ENCODE measurements around the gene TMEM238. TPM values are rescaled to one million over a fixed set of nuclear protein-coding genes. Genes with fewer than 3 reads are reported as not detected.
"Not testable (repeated sequence)": the region's sequence is repeated elsewhere in the genome, so short reads cannot be mapped to it uniquely, and the experiment has no call there.

Gene TMEM238
- total RNA-seq, 2 experiments from 2014 or later = 14.1 to 23.0 TPM

DNA sequence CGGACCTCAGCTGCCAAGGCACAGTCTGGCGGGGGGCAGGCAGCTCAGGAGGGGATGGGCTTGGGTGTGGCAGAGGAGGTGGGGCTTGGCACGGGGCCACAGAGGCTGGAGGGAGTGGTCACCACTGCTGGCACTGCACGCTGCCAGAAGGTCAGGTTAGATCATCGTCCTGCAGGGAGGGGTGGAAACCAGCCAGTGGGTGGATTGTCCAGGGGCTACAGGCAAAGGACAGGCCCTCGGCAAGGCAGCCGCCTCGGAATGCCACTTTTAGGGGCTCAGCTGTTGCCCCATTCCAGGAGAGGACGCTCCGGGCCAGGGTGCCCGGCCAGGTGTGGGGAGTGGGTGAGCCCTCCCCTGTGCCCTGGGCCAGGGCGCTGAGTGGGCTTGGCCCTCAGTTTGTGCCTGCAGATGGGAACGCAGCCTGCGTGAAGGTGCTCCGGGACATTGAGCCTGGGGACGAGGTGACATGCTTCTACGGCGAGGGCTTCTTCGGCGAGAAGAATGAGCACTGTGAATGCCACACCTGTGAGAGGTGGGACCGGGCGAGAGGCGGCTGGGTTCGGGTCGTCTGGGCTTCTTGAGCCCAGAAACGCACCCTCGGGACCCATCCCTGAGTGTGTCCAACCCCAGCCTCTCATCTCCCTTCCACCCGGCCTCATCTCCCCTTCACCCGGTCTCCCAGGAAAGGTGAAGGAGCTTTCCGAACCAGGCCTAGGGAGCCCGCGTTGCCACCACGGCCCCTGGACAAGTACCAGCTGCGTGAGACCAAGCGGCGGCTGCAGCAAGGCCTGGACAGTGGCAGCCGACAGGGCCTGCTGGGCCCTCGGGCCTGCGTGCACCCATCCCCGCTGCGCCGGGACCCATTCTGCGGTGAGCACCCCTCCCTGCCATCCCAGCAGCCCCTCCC is 38.0 kb downstream of the TMEM238 start:
- no peak for DNase-seq
- peaks cover 1% of the 10 kb centered on the region for H3K27me3 Mint-ChIP-seq
- ATAC-seq = no peak
- CTCF ChIA-PET = interaction anchor here (1.3 kb wide), 1 partner anchor 44 kb away, joined by 3 read pairs; no protein-coding TSS in a partner anchor
- no peaks in the 10 kb centered on the region for H3K9me3 Mint-ChIP-seq (ENCODE audit: low read depth)
- no peak overlapping the region for H3K27ac Mint-ChIP-seq
- peaks cover 2% of the 10 kb centered on the region for H3K36me3 Mint-ChIP-seq
- H3K4me1 Mint-ChIP-seq = peaks cover 10% of the 10 kb centered on the region
- no peak overlapping the region for H3K4me3 Mint-ChIP-seq

DNA sequence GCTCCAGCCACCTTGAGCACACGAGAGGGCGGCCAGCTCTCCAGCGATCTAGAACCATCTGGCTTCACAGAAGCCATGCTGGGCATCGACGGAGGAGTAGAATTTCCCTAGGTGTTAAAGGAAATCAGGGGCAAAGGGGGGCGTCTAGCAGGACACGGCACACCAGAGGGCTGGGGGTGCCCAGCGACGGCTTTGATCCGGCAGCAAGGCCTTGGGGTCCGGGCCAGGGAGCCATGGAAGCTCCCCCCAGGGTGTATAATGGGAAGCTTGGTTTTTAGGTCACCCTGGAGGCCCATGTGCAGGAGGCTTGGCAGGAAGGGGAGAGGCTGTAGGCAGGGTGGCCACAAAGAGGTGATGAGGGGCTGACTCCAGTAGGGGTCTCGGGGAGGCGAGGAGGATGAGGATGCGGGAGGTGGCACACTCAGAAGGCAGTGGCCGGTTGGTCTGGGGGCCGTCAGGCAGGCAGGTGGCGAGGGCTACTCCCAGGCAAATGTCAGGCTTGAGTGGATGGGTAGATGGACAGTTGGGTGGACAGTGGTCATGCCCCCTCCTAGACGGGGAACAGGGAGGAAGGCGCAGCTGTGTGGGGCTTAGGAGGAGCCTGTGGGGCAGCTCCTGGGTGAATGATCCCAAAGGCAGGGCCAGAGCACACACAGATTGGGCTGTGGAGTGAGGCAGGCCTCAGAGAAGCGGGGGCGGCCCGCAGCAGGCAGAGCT is 38.8 kb downstream of the TMEM238 start:
- Mint-ChIP-seq H3K4me3 (no peak overlapping the region), H3K27me3 (no peaks in the 10 kb centered on the region), H3K4me1 (peaks cover 9% of the 10 kb centered on the region), H3K27ac (no peak overlapping the region), H3K36me3 (peaks cover 2% of the 10 kb centered on the region), H3K9me3 (ENCODE audit: low read depth) (no peaks in the 10 kb centered on the region)
- DNase-seq (no peak), ATAC-seq (no peak)
- CTCF ChIA-PET = no interaction called here

DNA sequence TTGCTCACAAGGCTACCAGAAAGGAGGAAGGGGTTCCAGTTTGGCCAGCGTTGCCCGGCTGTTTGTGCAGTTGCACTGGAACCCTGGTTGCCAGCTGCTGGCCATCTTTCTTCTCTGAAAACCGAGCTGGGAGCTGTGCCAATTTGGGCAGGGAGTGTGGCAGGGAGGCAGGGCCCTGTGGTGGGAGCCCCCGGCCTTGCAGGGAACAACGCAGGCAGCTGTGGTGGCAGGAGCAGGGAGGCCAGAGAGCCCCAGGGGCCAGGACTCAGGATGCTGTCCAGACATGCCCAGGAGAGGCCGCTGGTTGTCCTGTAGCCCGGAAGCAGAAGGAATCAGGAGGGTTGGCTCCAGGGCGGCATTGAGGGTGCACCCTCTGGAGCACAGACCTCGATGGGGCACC is 39.6 kb downstream of the TMEM238 start:
- H3K27ac Mint-ChIP-seq = no peak overlapping the region
- peaks cover 3% of the 10 kb centered on the region for H3K36me3 Mint-ChIP-seq
- no peak overlapping the region for H3K4me3 Mint-ChIP-seq
- H3K4me1 Mint-ChIP-seq = peaks cover 9% of the 10 kb centered on the region
- H3K9me3 Mint-ChIP-seq (ENCODE audit: low read depth) = no peaks in the 10 kb centered on the region
- no peaks in the 10 kb centered on the region for H3K27me3 Mint-ChIP-seq
- CTCF ChIA-PET = no interaction called here
- DNase-seq (no peak), ATAC-seq (no peak)

DNA sequence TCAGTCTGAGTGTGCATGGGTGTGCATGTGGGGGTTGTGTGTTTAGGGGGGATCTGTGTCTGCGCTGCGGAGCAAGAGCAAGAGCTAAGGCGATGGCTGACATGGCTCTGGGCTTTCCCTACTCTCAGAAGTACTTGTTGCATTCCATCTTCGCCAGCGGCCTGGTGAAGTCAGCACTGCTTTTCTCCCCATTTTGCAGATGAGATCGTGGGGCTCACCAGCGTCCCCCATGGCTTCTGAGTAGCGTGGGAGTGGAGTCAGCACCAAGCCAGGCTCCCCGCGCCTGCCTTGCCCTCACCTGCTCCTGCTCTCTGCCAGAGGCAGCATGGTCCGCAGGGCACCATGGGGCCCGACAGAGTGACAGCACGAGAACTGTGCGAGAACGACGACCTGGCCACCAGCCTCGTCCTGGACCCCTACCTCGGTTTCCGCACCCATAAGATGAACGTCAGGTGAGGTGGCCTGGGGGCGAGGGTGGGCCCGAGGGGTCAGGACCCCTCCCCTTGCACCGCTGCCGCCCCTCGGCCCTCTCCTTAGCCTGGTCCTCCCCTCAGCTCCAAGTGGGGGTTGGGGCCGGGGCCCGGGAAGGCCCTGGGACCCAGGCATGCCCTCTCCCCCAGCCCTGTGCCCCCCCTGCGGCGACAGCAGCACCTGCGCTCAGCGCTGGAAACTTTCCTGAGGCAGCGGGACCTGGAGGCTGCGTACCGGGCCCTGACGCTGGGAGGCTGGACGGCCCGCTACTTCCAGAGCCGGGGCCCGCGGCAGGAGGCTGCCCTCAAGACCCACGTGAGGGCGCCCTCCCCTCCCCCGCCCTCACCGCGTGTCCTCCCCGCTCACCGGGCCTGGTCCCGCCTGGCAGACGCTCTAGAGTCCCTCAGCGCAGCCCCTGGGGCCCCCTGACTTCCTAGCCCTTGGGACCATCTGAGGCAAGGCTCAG is 42.2 kb downstream of the TMEM238 start:
- peaks cover 4% of the 10 kb centered on the region for H3K27me3 Mint-ChIP-seq
- peak overlapping the region; percentile 73 for H3K4me3 Mint-ChIP-seq
- H3K27ac Mint-ChIP-seq = peak overlapping the region; percentile 43

GRCh38 chr19:55341171-55341588 is 42.9 kb downstream of the TMEM238 start:
- ATAC-seq (no peak), DNase-seq (peak; percentile 75)
- no peaks in the 10 kb centered on the region for H3K9me3 Mint-ChIP-seq (ENCODE audit: low read depth)
- peaks cover 3% of the 10 kb centered on the region for H3K36me3 Mint-ChIP-seq
- H3K27me3 Mint-ChIP-seq = peaks cover 10% of the 10 kb centered on the region
- peaks cover 17% of the 10 kb centered on the region for H3K4me1 Mint-ChIP-seq
- peak overlapping the region; percentile 89 for H3K27ac Mint-ChIP-seq
- peak overlapping the region; percentile 73 for H3K4me3 Mint-ChIP-seq
- CTCF ChIA-PET = interaction anchor here (0.6 to 1.4 kb wide), 5 partner anchors 11 to 200 kb away, joined by 3 to 5 read pairs (median 3); no protein-coding TSS in a partner anchor

More for the DNA sequence above, 42.2 kb downstream of the TMEM238 start:
- CTCF ChIA-PET = interaction anchor here (0.8 to 1.4 kb wide), 3 partner anchors 41 to 201 kb away, joined by 3 to 5 read pairs (median 3); no protein-coding TSS in a partner anchor
- no peak for ATAC-seq
- no peak for DNase-seq
- Mint-ChIP-seq H3K9me3 (ENCODE audit: low read depth) (no peaks in the 10 kb centered on the region), H3K36me3 (peaks cover 3% of the 10 kb centered on the region), H3K4me1 (peaks cover 17% of the 10 kb centered on the region)

GRCh38 chr19:55340784-55341147 is 43.3 kb downstream of the TMEM238 start:
- Mint-ChIP-seq H3K27ac (peak overlapping the region; percentile 89), H3K4me3 (peak overlapping the region; percentile 73), H3K36me3 (peaks cover 3% of the 10 kb centered on the region), H3K4me1 (peaks cover 17% of the 10 kb centered on the region), H3K9me3 (ENCODE audit: low read depth) (no peaks in the 10 kb centered on the region), H3K27me3 (peaks cover 12% of the 10 kb centered on the region)
- ATAC-seq (no peak), DNase-seq (peak; percentile 53)
- CTCF ChIA-PET = interaction anchor here (0.6 to 1.4 kb wide), 5 partner anchors 11 to 199 kb away, joined by 3 to 5 read pairs (median 3); no protein-coding TSS in a partner anchor

GRCh38 chr19:55339889-55340783 is 44.0 kb downstream of the TMEM238 start:
- no peaks in the 10 kb centered on the region for H3K9me3 Mint-ChIP-seq (ENCODE audit: low read depth)
- H3K27me3 Mint-ChIP-seq = peaks cover 12% of the 10 kb centered on the region
- H3K27ac Mint-ChIP-seq = peak overlapping the region; percentile 90
- DNase-seq (peak; percentile 58), ATAC-seq (no peak)
- H3K4me3 Mint-ChIP-seq = peak overlapping the region; percentile 73
- peaks cover 17% of the 10 kb centered on the region for H3K4me1 Mint-ChIP-seq
- H3K36me3 Mint-ChIP-seq = peaks cover 3% of the 10 kb centered on the region
- CTCF ChIA-PET = interaction anchor here (0.9 to 3.8 kb wide), 20 partner anchors 10 to 199 kb away, joined by 3 to 45 read pairs (median 4); partner anchors contain the start of genes PPP6R1, TMEM238 and UBE2S

DNA sequence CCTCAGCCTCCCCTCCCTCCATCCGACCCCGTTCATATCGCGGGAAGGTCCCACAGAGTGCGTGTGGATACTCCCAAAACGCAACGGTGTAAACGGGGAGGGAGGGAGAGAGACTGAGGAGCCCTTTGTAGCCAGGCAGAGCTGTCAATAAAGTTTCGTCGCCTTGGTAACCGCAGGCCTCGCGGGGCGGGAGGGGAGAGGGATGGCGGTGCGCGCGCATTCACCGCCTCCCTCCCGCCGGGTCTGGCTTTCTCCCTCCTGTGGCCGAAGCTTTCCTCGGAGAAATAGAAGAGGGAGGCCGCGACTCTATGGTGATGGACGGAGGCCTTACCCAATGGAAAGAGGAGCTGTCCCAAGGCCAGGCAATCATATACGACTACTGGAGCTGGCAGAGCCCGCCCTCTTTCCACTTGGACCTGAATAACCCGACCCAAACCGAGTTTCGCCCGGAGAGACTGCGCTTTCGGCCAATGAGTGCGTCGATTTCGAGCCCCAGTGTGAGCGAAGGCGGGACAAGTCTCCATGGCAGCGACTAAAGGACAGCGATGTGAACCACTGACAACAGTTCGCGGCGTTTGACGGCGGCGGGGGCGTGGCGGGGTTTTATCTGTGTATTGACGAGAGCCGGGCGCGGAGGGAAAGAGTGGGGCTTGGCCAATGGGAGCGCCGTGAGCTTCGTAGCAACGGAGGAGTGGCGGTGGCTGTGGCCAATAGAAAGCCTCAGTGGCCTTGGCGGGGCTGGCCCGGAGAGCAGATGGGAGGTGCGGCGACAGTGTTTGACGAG is 44.8 kb downstream of the TMEM238 start, which contains the start of gene KMT5C:
Gene KMT5C (plus strand): TSS at position 772 of the 784 bp plus-strand sequence. CDS start 2,061 bp downstream, outside the sequence.
- peak within 1 kb of the TSS; percentile 73 for H3K4me3 Mint-ChIP-seq
- peak within 1 kb of the TSS; percentile 90 for H3K27ac Mint-ChIP-seq
- H3K9me3 Mint-ChIP-seq (ENCODE audit: low read depth) = no peaks in the 10 kb centered on the region
- H3K36me3 Mint-ChIP-seq = peaks cover 3% of the 10 kb centered on the region
- peak; percentile 87 for ATAC-seq
- DNase-seq = peak; percentile 100
- H3K27me3 Mint-ChIP-seq = peaks cover 14% of the 10 kb centered on the region
- CTCF ChIA-PET = interaction anchor here (0.6 to 3.8 kb wide), 21 partner anchors 11 to 314 kb away, joined by 3 to 45 read pairs (median 4); partner anchors contain the start of genes HSPBP1, PPP6R1, TMEM238 and UBE2S
- H3K4me1 Mint-ChIP-seq = peaks cover 17% of the 10 kb centered on the region

DNA sequence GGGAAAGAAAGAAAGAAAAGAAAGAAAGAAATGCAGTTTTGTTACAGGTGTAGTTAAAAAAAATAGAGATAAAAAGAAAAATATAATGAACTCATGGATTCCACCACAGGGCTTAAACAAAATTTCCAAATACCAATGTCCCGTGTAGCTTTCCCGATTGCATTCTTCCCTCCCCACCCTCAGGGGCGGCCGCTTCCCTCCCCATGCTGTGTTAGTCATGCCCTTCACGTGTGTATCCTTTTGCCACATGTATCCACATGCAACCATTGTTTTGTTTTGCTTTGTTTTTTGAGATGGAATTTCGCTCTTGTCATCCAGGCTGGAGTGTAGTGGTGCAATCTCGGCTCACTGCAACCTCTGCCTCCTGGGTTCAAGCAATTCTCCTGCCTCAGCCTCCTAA is 48.0 kb downstream of the TMEM238 start:
- no peak overlapping the region for H3K27ac Mint-ChIP-seq
- no peak overlapping the region for H3K4me3 Mint-ChIP-seq
- ATAC-seq = no peak
- CTCF ChIA-PET = interaction anchor here (2.0 to 3.8 kb wide), 2 partner anchors 34 to 168 kb away, joined by 6 to 45 read pairs; no protein-coding TSS in a partner anchor
- H3K4me1 Mint-ChIP-seq = peaks cover 11% of the 10 kb centered on the region
- peaks cover 25% of the 10 kb centered on the region for H3K27me3 Mint-ChIP-seq
- peaks cover 2% of the 10 kb centered on the region for H3K36me3 Mint-ChIP-seq
- no peak for DNase-seq
- H3K9me3 Mint-ChIP-seq (ENCODE audit: low read depth) = no peaks in the 10 kb centered on the region

DNA sequence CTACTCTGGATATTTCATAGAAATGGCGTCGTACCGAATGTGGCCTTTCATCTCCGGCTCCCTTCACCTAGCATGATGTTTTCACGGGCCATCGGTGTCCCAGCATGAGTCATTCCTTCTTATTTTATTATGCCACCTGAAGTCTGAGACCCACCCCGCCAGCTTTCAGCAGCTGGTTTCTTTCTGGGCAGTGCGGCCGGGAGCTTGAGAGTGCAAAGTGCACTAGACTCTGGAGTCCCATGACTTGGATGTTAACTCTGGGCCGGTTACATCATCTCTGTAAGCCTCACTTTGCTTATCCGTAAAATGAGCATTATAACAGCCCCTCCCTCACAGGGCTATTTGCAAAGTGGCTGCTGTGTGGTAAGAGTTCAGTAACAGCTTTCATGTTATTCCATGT is 50.2 kb downstream of the TMEM238 start:
- peaks cover 8% of the 10 kb centered on the region for H3K4me1 Mint-ChIP-seq
- no peak overlapping the region for H3K4me3 Mint-ChIP-seq
- CTCF ChIA-PET = no interaction called here
- ATAC-seq = no peak
- H3K27me3 Mint-ChIP-seq = peaks cover 25% of the 10 kb centered on the region
- no peak overlapping the region for H3K27ac Mint-ChIP-seq
- DNase-seq = no peak
- no peaks in the 10 kb centered on the region for H3K36me3 Mint-ChIP-seq
- no peaks in the 10 kb centered on the region for H3K9me3 Mint-ChIP-seq (ENCODE audit: low read depth)

- H3K4me3 Mint-ChIP-seq; DNase-seq; H3K4me1 Mint-ChIP-seq; H3K36me3 Mint-ChIP-seq; H3K9me3 Mint-ChIP-seq (ENCODE audit: low read depth); H3K27ac Mint-ChIP-seq; ATAC-seq: not testable (repeated sequence)
- H3K27me3 Mint-ChIP-seq = peaks cover 11% of the 10 kb centered on the region
- CTCF ChIA-PET = interaction anchor here (3.5 kb wide), 1 partner anchor 28 kb away, joined by 8 read pairs; no protein-coding TSS in a partner anchor
These were observed 54.3 kb downstream of the TMEM238 start for GRCh38 chr19:55329791-55330190.

All from activated CD8-positive, alpha-beta memory T cell treated with anti-CD3 and anti-CD28 coated beads, Interleukin-2, amount 10 ng/mL, durations not matched to agents 7 days and 5 days (primary cell).